H1 (cell line): ENCODE measurements around the gene SLC66A2. TPM values are rescaled to one million over a fixed set of nuclear protein-coding genes. Genes with fewer than 3 reads are reported as not detected.

Experiments
- CTCF ChIA-PET: fragments of 300-600 bp; sonication (Branson Sonifier 250); formaldehyde crosslinking; loops from one replicate; lab custom pipeline; 2021; ENCODE audit not compliant: partially characterized antibody; lab: Charles Lee
- POLR2A ChIA-PET: fragments of 300-600 bp; sonication (Branson Sonifier 250); formaldehyde crosslinking; loops from one replicate; lab custom pipeline; 2021; ENCODE audit warnings: inconsistent platforms; ENCODE audit not compliant: partially characterized antibody; lab: Charles Lee
- DNase-seq, 2 experiments: peaks; one replicate each; pipeline versions ENCODE4 v3.0.0 to v3.0.0-alpha.2; 2010 to 2022; ENCODE audit warnings: low spot score in 2 of 2, low read depth in 1 of 2, mixed read lengths in 1 of 2
- FAIRE-seq: peaks from 2 replicates; lab custom pipeline; 2011; peaks lifted over from hg19 to GRCh38; lab: Jason Lieb, UNC
- H2AFZ ChIP-seq: 2 replicates; pipeline ENCODE4 v1.8.1; 2012; ENCODE audit warnings: low read length, inconsistent platforms
- H2AK5ac ChIP-seq: 2 replicates; pipeline ENCODE4 v1.6.1; 2013; ENCODE audit warnings: low read depth, low read length
- H2BK120ac ChIP-seq: replicated peaks from 2 replicates; pipeline ENCODE3; 2013; ENCODE audit warnings: low read depth, low read length, inconsistent platforms
- H2BK12ac ChIP-seq: 2 replicates; pipeline ENCODE4 v1.6.1; 2013; ENCODE audit warnings: low read depth, low read length
- H2BK15ac ChIP-seq: 2 replicates; pipeline ENCODE4 v1.6.1; 2013; ENCODE audit warnings: low read length
- H2BK20ac ChIP-seq: 2 replicates; pipeline ENCODE4 v1.6.1; 2013; ENCODE audit warnings: low read length
- H2BK5ac ChIP-seq: 2 replicates; pipeline ENCODE4 v1.6.1; 2013; ENCODE audit warnings: low read depth, low read length
- H3K14ac ChIP-seq: 2 replicates; pipeline ENCODE4 v1.6.1; 2013; ENCODE audit warnings: inconsistent platforms; ENCODE audit not compliant: insufficient read length
- H3K18ac ChIP-seq: 2 replicates; pipeline ENCODE4 v1.6.1; 2013; ENCODE audit warnings: low read length; ENCODE audit errors: extremely low read depth
- H3K23ac ChIP-seq: 2 replicates; pipeline ENCODE4 v1.6.1; 2013; ENCODE audit warnings: inconsistent platforms; ENCODE audit not compliant: insufficient read length
- H3K23me2 ChIP-seq: 2 replicates; pipeline ENCODE4 v1.6.1; 2013; ENCODE audit warnings: low read depth, low read length
- H3K27ac ChIP-seq: 2 replicates; pipeline ENCODE4 v1.6.1; 2011; ENCODE audit warnings: low read depth, low read length, inconsistent platforms
- H3K27me3 ChIP-seq, 4 experiments: replicated peaks in 1 of 4; 1 replicate in 1 of 4; 2 replicates in 3 of 4; pipeline versions ENCODE4 v1.6.1 to v1.8.1; 2011 to 2013; ENCODE audit warnings: low read length in 3 of 4, mild to moderate bottlenecking in 3 of 4, inconsistent platforms in 2 of 4, mixed read lengths in 2 of 4, moderate library complexity in 1 of 4; ENCODE audit not compliant: control insufficient read depth in 3 of 4, insufficient read depth in 3 of 4; ENCODE audit errors: extremely low read depth in 1 of 4
- H3K36me3 ChIP-seq, 4 experiments: 2 replicates each; pipeline versions ENCODE4 v1.6.1 to v1.8.1; 2011 to 2013; ENCODE audit warnings: mild to moderate bottlenecking in 4 of 4, low read length in 3 of 4, moderate library complexity in 2 of 4, control low read depth in 1 of 4, inconsistent platforms in 1 of 4; ENCODE audit not compliant: insufficient read depth in 4 of 4, control insufficient read depth in 2 of 4
- H3K4ac ChIP-seq: replicated peaks from 2 replicates; pipeline ENCODE3; 2013; ENCODE audit warnings: low read length, low read depth, mixed read lengths, inconsistent platforms; ENCODE audit not compliant: insufficient read length
- H3K4me1 ChIP-seq, 4 experiments: replicated peaks in 1 of 4; 1 replicate in 1 of 4; 2 replicates in 3 of 4; pipeline versions ENCODE4 v1.6.1 to v1.8.1; 2011 to 2013; ENCODE audit warnings: low read length in 3 of 4, inconsistent platforms in 2 of 4, mixed read lengths in 1 of 4; ENCODE audit not compliant: insufficient read depth in 4 of 4, control insufficient read depth in 3 of 4
- H3K4me2 ChIP-seq, 2 experiments: 2 replicates each; pipeline versions ENCODE4 v1.6.1 to v1.8.1; 2011 to 2013; ENCODE audit warnings: low read depth in 2 of 2, low read length in 2 of 2, control low read depth in 1 of 2, inconsistent platforms in 1 of 2, mild to moderate bottlenecking in 1 of 2; ENCODE audit not compliant: insufficient read depth in 1 of 2
- H3K4me3 ChIP-seq, 4 experiments: fragments of 200-600, 300-600 bp in 1 of 4; sonication (generic), shearing (Covaris generic), sonication (Bioruptor Twin) in 1 of 4; 2 replicates each; pipeline versions ENCODE4 v1.5.1 to v1.8.1; 2011 to 2016; ENCODE audit warnings: low read length in 4 of 4, low read depth in 3 of 4, control low read depth in 2 of 4, inconsistent platforms in 2 of 4, mild to moderate bottlenecking in 2 of 4, mixed read lengths in 1 of 4, moderate library complexity in 1 of 4; ENCODE audit not compliant: insufficient read depth in 2 of 4; ENCODE audit errors: extremely low read depth in 1 of 4
- H3K56ac ChIP-seq: replicated peaks from 2 replicates; pipeline ENCODE3; 2013; ENCODE audit warnings: low read depth, mild to moderate bottlenecking, mixed read lengths, low read length, inconsistent platforms; ENCODE audit not compliant: insufficient read length
- H3K79me1 ChIP-seq: 2 replicates; pipeline ENCODE4 v1.6.1; 2013; ENCODE audit warnings: low read depth, low read length, control low read depth
- H3K79me2 ChIP-seq, 2 experiments: 2 replicates each; pipeline versions ENCODE4 v1.6.1 to v1.8.1; 2012 to 2013; ENCODE audit warnings: low read length in 2 of 2, mild to moderate bottlenecking in 2 of 2, inconsistent platforms in 1 of 2; ENCODE audit not compliant: insufficient read depth in 2 of 2, control insufficient read depth in 1 of 2
- H3K9ac ChIP-seq, 4 experiments: replicated peaks in 1 of 4; 1 replicate in 1 of 4; 2 replicates in 3 of 4; pipeline versions ENCODE4 v1.6.1 to v1.8.1; 2011 to 2013; ENCODE audit warnings: low read depth in 3 of 4, low read length in 3 of 4, control low read depth in 2 of 4, mild to moderate bottlenecking in 2 of 4, moderate library complexity in 2 of 4, inconsistent platforms in 1 of 4; ENCODE audit errors: extremely low read depth in 1 of 4
- H3K9me3 ChIP-seq, 2 experiments: 2 replicates each; pipeline versions ENCODE4 v1.6.1 to v1.8.1; 2012 to 2013; ENCODE audit warnings: mild to moderate bottlenecking in 2 of 2, moderate library complexity in 2 of 2, control low read depth in 1 of 2, inconsistent platforms in 1 of 2, low read depth in 1 of 2, low read length in 1 of 2, mixed read lengths in 1 of 2; ENCODE audit not compliant: insufficient read depth in 2 of 2
- H4K20me1 ChIP-seq, 2 experiments: replicated peaks in 1 of 2; 2 replicates each; pipeline versions ENCODE3 to v1.8.1; 2011 to 2013; ENCODE audit warnings: inconsistent platforms in 2 of 2, low read length in 2 of 2, mild to moderate bottlenecking in 1 of 2; ENCODE audit not compliant: insufficient read depth in 2 of 2, control insufficient read depth in 1 of 2
- H4K5ac ChIP-seq: 2 replicates; pipeline ENCODE4 v1.6.1; 2013; ENCODE audit warnings: low read length, low read depth, mixed read lengths, inconsistent platforms; ENCODE audit not compliant: insufficient read length
- H4K8ac ChIP-seq: 2 replicates; pipeline ENCODE4 v1.8.0; 2013; ENCODE audit warnings: mild to moderate bottlenecking, moderate library complexity, low read length, inconsistent platforms; ENCODE audit not compliant: insufficient read depth; ENCODE audit errors: extremely low read depth
- H4K91ac ChIP-seq: replicated peaks from 2 replicates; pipeline ENCODE3; 2013; ENCODE audit warnings: low read length, mixed read lengths, inconsistent platforms; ENCODE audit not compliant: insufficient read length
- YY1 ChIP-seq: IDR thresholded peaks from 2 replicates; pipeline ENCODE4 v1.6.1; 2011; ENCODE audit warnings: low read depth, mild to moderate bottlenecking, low read length
- WGBS, 2 experiments: shearing (Covaris generic) in 1 of 2; methylation state at CpG; one replicate each; pipeline versions ENCODE4 v1.1.6 to v1.1.7; 2013 to 2015; ENCODE audit warnings: low lambda C conversion rate in 2 of 2, mixed read lengths in 2 of 2, inconsistent platforms in 1 of 2, low coverage in 1 of 2, missing lambda C conversion rate in 1 of 2; ENCODE audit not compliant: insufficient replicate concordance in 2 of 2, insufficient coverage in 1 of 2, insufficient read length in 1 of 2; ENCODE audit errors: extremely low coverage in 1 of 2, missing lambda C conversion rate in 1 of 2; 5-methylcytosine and 5-hydroxymethylcytosine counted together
- polyA plus RNA-seq, 7 experiments: library from polyadenylated mRNA; depleted of rRNA in 3 of 7; stranded (reverse) in 5 of 7; unstranded in 2 of 7; fragments of >200 nt in 5 of 7; fragments of 200-250 nt in 2 of 7; gene quantifications; 1 replicate in 5 of 7; 2 replicates in 1 of 7; 4 replicates in 1 of 7; pipeline versions ENCODE4 v1.2.1 to v1.2.3, GENCODE V29; 2011 to 2013; ENCODE audit warnings: missing spikeins in 2 of 7, mixed read lengths in 2 of 7
- total RNA-seq: library from RNA; stranded (reverse); fragmentation: NEBNext Ultra II Directional; extraction: Animal tissue kit (Norgen Biotek cat#: 25700); gene quantifications from 2 replicates; pipeline ENCODE4 v1.2.1, GENCODE V29; 2021

Gene SLC66A2
- total and polyA plus RNA-seq, 2 of the 8 experiments (the other 6 are each of a cell fraction or from before 2014, with no cell fraction given): 15.0 to 18.9 TPM

DNA sequence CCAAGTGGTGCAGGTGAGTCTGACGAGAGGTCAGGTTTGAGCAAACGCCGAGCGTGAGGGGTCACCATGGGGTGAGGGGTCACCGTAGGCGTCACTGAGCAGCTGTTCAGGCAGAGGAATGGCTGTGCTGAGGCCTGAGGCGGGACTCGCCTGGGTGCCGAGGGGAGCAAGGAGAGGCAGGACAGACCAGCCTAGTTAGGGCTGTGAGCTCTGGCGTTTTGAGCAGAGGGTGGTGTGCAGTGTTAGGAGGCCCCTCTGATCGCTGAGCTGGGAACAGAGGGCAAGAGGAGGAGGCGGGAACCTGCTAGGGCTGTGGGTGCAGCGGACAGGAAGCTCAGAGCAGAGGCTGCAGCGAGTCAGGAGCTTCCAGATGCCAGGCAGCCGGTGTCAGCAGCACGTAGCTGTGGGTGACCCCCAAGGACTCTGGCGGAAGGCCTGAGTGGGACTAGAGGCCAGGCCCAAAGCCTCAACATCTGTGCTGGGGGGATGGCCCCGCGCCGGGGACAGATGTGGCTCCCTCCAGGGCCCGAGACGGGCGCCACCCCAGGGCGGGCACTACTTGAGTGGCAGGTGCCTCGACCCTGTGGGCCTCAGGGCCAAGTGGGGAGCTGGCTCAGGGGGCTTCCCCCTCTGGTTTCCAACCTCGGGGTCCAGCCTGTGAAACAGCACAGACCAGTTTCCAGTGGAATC lies 98.0 kb downstream of the SLC66A2 start:
- Histone ChIP-seq H2BK12ac (no peak overlapping the region), H3K4me1 (peaks cover 0 to 5% (median 3%) of the 10 kb centered on the region in 4 experiments; a peak in 3 of 7 replicates), H2BK120ac (no peak overlapping the region), H3K4me3 (no peak overlapping the region), H4K8ac (no peak overlapping the region; the same call in 1 of the 2 replicates), H3K56ac (no peak overlapping the region), H3K23me2 (0 out of 2 replicates have a peak, but pooled peaks cover 3% of the 10 kb centered on the region), H3K27me3 (no peaks in the 10 kb centered on the region), H4K91ac (no peak overlapping the region), H2AFZ (no peak overlapping the region), H3K79me2 (no peaks in the 10 kb centered on the region), H3K79me1 (no peaks in the 10 kb centered on the region), H3K9ac (no peak overlapping the region), H3K36me3 (no peaks in the 10 kb centered on the region), H2BK20ac (no peak overlapping the region), H3K4ac (no peak overlapping the region), H3K27ac (no peak overlapping the region), H3K14ac (no peak overlapping the region), H2BK5ac (no peak overlapping the region), H4K20me1 (peaks cover 2 to 3% of the 10 kb centered on the region in 2 experiments), H3K9me3 (no peaks in the 10 kb centered on the region), H3K4me2 (no peak overlapping the region), H2AK5ac (no peak overlapping the region), H3K18ac (no peak overlapping the region), H4K5ac (no peak overlapping the region), H2BK15ac (no peak overlapping the region), H3K23ac (no peak overlapping the region)
- DNase-seq: peak in 1 of 2 experiments; percentile 47
- ChIA-PET POLR2A (no interaction called here), CTCF (interaction anchor here (1.2 to 1.5 kb wide), 2 partner anchors 17 to 61 kb away, joined by 3 read pairs; no protein-coding TSS in a partner anchor)
- FAIRE-seq: no peak
- 81% methylated on average over 19 of the region's 26 CpGs; no CpG with 5 or more reads in 1 of the 2 experiments for WGBS, 2 experiments
- no peak for TF ChIP-seq YY1
